OCI-LY1 (cell line): ENCODE measurements around the gene PRAMEF17.
"Not testable (repeated sequence)": the region's sequence is repeated elsewhere in the genome, so short reads cannot be mapped to it uniquely, and the experiment has no call there.

Experiments used
- EZH2 ChIP-seq: fragments of 200-600 bp; sonication (generic), shearing (Covaris generic); IDR thresholded peaks from 2 replicates; pipeline ENCODE4 v1.8.0; 2017; ENCODE audit warnings: borderline replicate concordance, mixed run types, mild to moderate bottlenecking, antibody characterized with exemption, low read length, moderate library complexity, mixed read lengths
- TF ChIP-seq, protein P1 (sequence below): fragments of 200-600 bp; sonication (generic), shearing (Covaris generic); IDR thresholded peaks from 2 replicates; pipeline ENCODE4 v1.5.1; 2017; ENCODE audit warnings: mild to moderate bottlenecking, antibody characterized with exemption, low read length, moderate library complexity, mixed read lengths

GRCh38 chr1:13394761-13395160, 5.3 kb downstream of the PRAMEF17 start:
- TF ChIP-seq, protein P1, sequence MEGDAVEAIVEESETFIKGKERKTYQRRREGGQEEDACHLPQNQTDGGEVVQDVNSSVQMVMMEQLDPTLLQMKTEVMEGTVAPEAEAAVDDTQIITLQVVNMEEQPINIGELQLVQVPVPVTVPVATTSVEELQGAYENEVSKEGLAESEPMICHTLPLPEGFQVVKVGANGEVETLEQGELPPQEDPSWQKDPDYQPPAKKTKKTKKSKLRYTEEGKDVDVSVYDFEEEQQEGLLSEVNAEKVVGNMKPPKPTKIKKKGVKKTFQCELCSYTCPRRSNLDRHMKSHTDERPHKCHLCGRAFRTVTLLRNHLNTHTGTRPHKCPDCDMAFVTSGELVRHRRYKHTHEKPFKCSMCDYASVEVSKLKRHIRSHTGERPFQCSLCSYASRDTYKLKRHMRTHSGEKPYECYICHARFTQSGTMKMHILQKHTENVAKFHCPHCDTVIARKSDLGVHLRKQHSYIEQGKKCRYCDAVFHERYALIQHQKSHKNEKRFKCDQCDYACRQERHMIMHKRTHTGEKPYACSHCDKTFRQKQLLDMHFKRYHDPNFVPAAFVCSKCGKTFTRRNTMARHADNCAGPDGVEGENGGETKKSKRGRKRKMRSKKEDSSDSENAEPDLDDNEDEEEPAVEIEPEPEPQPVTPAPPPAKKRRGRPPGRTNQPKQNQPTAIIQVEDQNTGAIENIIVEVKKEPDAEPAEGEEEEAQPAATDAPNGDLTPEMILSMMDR = not testable (repeated sequence)
- not testable (repeated sequence) for TF ChIP-seq EZH2
